Activated CD8-positive, alpha-beta memory T cell treated with anti-CD3 and anti-CD28 coated beads, Interleukin-2, amount 50 U/mL, for 24 hours (primary cell): ENCODE measurements around the gene CTNNA2.

ENCODE experiments used
- DNase-seq: peaks from one replicate; pipeline ENCODE4 v3.0.0-alpha.2; 2020; ENCODE audit errors: extremely low read depth

Gene CTNNA2

DNA sequence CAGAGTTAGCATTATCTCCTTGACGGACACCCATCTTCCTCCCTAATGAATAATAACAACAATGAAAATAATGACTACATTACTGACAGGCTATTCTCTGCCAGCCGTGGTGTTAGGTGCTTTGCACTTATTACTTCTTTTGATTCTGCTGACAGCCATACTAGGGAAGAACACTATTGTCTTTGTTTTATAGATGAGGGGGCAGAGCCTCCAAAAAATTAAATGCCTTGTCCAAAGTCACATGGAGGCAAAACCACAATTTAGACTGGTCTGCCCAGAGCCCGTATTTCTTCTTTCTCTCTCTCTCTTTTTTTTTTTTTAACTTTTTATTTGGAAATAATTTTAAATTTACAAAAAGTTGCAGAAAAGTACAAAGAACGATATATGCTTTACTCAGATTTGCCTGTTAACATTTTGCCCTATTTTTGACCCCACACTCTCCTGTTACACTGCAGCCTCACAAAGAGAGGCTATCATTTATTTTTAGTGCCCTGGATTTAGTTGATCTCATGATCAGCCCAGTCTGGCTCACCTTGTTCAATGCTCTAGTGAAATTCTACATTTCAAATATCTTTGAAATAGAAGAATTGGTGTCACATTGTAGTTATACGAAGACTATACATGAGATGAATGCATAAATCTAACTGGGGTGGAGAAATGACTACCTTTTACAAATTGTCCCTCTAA is 422.3 kb downstream of the CTNNA2 start:
- no peak for DNase-seq

GRCh38 chr2:79935771-79936657 is 423.2 kb downstream of the CTNNA2 start:
- DNase-seq = no peak

- no peak for DNase-seq
These were observed 423.9 kb downstream of the CTNNA2 start for GRCh38 chr2:79936715-79937114.

DNA sequence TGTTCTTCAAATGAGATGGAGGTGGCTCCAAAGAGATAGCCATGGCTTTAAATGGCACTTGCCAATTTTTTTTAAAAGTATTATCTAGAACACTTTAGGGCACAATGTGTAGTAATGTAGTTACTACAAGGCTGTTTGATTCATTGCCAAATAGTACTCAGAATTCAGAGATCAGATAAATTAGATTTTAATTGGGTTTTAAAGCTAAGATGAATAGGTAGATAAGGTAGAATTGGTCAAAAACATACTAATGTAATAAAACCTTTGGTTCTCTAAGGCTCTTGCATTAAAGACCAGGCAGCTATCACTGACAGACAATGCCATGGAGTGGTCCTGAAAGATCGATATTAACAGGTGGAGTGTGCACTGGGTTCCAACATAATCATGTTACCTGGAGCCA is 425.8 kb downstream of the CTNNA2 start:
- DNase-seq = no peak

DNA sequence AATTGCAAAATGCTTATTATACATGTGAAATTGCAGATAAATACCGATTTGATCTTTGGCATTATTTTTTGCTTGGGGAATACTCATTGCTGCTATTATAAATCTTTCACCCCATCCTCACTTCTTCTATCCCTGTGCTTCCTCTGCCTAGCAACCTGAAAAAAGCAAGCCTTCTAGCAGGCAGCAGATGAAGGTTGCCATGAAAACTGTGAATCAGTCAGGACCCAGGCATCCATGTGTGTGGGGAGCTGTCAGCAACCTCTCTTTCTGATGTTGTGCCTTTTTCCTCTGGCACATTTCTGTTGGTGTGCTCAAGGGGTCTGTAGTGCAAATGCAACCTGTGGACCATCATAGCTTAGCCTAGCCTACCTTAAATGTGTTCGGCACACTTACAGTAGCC is 427.5 kb downstream of the CTNNA2 start:
- no peak for DNase-seq

DNA sequence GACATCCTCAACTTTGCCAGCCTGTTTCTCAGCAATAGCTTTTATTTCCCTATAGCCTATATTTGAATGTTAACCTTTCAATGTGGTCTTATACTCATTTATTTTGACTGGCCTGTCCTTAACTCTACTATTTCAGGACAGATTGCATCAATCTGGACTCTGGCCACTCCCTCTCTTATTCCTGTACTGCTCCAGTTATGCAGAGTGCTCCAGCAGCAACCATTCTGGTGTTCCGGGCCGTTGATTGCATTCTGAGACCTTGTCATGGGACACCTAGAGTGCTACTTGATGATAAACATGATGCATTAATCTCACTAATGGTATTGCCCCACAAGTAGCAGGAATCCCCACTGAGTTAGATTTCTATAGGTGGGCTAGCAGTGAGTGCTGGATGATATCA is 428.3 kb downstream of the CTNNA2 start:
- no peak for DNase-seq

DNA sequence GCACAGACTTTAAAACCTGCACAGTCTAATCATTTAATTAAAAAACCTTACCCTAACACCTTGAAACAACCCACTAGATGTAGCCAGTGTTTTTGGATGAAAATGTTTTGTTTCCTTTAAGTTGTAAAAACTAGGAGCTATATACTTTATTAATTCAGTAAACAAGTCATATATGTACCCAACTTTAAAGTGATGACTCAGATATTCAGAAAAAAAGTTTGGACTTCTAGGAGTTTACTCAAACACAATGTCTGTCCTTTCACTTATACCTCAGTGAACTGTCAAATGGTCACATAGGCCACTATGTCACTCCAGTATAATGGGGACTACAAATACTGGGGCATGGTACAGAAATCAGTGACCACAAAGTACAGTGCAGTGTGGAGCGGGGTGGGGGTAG is 431.4 kb downstream of the CTNNA2 start:
- no peak for DNase-seq

- no peak for DNase-seq
These were observed 433.0 kb downstream of the CTNNA2 start for GRCh38 chr2:79945653-79946445.

DNA sequence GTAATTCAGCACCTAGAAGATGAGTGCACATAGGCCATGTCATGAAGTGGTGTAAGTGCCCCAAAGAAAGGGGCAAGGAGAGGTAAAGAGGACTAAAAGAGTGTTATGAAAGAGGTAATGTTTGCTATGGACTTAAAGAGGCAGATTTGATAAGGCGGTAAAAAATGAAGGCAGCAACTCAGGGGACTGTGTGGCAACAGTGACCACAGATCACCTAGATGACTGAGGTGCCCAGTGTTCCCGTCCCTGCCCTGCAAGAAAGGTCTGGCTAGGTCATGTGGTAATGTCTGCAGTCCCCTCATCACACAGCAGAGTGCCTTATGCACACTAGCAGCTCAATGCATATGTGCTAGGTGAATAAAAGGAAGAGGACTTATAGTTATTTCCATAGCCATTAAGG is 434.9 kb downstream of the CTNNA2 start:
- DNase-seq = no peak

DNA sequence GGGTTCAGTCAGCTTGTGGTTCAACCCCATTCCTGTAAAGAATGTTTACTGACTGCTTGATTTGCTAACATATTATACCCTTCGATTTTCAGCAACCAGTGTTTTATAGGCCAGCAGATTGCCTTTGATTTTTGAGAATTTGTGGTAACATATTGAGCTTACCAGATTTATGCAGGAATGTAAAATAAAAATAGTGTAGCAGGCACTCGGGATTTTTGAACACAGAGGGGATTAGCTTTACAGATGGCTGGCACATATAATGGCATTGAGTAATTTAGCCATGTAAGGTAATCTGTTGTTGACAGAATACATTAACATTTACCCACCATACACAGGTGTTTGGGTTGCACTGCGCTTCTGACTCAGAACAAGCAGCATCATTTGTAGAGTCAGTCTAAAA is 437.7 kb downstream of the CTNNA2 start:
- DNase-seq = no peak

DNA sequence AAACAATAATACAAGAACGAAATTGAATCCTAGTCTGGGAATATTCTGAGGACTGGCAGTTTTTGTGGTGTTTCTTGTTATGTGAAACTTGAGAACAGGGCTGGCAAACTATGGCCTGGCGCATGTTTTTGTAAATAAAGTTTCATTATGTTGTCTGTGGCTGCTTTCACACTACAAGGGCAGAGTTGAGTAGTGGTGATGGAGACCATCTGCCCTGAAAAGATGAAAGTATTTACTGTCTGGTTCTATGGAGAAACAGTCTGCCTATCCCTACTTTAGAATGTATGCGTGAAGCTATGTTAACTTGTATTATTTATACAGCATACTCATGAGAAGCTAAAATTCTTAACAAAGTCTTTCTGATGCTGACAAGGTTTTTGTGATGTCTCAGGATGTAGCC is 439.8 kb downstream of the CTNNA2 start:
- no peak for DNase-seq

DNA sequence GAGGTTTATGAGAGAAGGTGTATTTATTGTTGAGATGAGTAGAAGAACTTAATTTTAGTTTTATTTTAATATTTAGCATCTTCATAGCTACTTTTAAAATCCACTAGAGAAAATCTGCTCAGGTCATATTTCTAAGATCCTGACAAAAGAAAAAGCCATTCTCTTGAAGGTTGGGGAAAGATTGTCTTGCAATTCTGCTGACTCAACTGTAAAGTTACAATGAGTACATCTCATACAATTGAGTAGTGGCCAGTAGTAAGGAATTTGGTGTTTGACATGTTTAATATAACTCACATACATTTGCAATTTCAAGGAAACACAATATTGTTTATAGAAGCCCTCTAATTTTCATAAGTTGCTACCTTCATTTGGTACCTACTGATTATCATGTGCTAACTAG is 447.2 kb downstream of the CTNNA2 start:
- no peak for DNase-seq

DNA sequence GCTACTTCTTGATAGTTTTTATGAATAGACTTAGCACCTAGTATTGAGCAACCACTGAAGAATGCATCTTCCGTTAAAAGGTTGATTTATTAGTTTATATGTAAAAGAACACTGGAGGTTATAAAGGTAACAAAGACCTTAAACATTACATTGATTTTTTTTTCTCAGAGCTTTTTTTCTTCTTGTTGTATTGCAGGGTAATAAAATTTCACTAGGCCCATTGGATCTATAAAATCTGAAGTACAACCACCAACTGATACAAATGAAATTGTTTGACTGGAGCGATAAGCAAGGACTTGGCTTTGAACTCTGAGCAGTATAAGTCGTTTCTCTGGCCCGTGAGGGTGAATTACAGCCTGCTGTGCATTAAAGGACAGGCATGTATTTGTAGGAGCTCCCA is 447.7 kb downstream of the CTNNA2 start:
- no peak for DNase-seq

- no peak for DNase-seq
These were observed 452.1 kb downstream of the CTNNA2 start for GRCh38 chr2:79964966-79965365.

DNA sequence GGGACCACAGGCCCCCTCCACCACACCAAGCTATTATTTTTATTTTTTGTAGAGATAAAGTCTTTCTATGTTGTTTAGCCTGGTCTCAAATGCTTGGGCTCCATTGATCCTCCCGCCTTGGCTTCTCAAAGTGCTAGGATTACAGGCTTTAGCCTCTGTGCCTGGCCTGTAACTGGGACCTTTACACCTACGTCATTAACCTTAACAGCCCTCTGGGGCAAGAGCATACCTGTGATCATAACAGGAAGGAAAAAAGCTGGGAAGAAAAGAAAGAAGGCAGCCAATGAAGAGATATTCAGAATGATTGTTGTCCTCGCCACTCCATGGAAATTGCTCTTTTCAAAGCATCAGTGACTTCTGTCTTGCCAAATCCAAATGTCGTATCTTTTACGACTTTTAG is 453.5 kb downstream of the CTNNA2 start:
- DNase-seq = no peak

DNA sequence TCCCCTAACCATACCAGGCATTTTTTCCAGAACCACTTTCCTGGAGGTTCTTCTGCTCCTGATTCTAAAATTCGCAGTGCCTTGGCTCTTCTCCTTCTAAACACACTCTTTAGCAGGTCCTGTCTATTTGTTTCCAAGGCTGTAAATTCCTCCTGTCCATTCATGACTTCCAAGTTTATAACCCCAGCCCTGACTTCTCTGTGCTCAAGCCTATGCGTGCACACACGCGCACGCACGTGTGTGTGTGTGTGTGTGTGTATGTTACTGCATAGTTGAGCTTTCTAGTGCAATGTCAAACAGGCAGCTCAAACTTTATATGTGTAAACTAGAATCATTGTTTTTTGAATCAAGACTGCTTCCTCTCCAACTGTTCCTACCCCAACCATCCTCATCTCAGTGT is 454.0 kb downstream of the CTNNA2 start:
- no peak for DNase-seq

GRCh38 chr2:79971807-79972206 is 459.0 kb downstream of the CTNNA2 start:
- DNase-seq = no peak

DNA sequence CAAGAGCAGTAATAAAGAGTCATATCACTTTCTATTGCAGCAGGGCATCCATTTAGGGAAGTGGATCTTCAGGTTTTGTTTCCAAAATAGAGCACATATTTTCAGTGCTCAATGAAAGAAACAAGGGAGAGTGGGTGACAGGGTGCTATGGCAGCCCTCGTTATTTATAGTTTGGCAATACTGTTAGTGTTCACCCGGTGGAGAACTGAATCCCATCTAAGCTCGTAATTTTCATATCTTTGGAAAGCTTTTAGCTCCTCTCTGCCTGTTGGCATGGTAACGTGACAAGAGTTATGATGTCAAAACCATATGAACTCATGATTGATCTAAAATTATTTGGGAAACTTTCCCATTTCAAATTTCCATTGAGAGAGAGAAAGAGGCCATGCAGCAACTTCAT is 459.8 kb downstream of the CTNNA2 start:
- no peak for DNase-seq

DNA sequence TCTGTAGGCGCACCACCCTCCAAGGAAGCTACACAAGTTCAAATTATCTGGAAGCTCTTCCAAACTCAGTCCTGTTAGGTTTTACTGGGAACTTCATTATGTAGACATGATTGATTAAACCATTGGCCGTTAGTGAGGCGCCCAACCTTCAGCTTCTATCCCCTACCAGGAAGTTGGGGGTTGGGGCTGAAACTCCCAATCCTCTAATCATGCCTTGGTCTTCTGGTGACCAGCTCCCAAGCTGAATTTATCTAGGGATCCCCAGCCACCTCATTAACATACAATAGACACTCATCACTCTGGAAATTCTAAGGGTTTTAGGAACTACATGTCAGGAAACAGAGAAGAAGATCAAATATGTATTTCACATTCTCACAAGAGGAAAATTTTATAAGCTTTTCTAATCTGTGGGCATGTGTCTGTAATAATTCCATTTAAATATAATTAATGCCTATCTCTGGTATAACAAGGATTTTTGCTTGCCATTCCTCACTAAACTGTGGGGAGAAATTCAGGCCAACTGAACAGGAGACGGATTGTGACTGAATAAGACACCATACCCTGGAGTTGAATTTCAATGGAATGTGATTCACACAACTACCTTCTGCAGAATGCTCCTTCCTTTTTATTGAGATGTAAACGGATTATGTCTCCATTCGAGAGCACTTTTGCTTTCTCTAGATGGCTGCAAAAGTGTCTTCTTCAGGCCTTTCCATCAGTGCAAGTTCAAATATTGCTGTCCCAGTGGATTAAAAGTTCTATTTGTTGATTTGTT is 463.1 kb downstream of the CTNNA2 start:
- no peak for DNase-seq

DNA sequence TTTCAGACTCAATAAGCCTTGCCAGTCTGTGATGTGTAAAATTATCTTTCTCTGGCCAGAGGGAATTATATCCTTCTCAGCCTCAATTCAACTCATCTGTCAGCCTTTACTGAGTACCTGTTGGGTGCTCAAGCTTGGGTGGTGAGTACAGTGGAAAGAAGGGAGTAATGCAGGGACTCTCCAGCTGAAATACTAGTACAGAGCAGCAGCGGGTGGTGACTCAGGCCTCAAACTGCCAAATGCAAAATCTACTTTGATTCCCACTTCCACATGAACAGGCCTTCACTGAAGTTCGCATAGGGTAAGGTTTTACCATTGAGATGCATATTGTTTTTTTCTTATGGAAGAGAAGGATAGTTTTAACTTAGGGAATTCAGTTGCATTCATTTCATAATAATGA is 464.9 kb downstream of the CTNNA2 start:
- DNase-seq = no peak

DNA sequence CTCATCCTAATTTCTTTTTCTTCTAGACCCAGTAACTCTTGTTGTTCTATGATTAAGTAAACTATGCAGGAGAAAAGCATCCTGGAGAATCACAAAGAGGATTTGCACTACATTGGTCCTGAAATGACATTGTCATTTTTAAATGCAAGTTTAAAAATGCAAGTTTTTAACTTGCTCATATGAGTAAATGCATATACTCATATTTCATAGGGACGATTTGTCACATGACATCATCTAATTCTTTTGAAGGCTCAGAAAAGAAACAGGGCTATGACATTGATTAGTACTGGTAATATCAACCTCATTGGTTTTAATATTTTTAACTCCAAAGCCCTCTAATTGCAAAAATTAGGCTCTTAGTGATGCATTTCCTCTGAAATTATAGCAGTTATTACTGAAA is 467.3 kb downstream of the CTNNA2 start:
- no peak for DNase-seq

GRCh38 chr2:79980816-79981215 is 468.0 kb downstream of the CTNNA2 start:
- no peak for DNase-seq
